Measurements from ENCODE around the gene ASPDH. TPM values are rescaled to one million over a fixed set of nuclear protein-coding genes. Genes with fewer than 3 reads are reported as not detected.

ASPDH gene
- total RNA-seq, 1 donor from 2014 or later, result not detected

- no peaks in the 10 kb centered on the region for H3K36me3 ChIP-seq (ENCODE audit: control insufficient read depth, insufficient read depth, low read length)
- no peak for DNase-seq (ENCODE audit: low read depth)
- peaks cover 6% of the 10 kb centered on the region for H3K27me3 ChIP-seq (ENCODE audit: control insufficient read depth, insufficient read depth, low read length)
- TF ChIP-seq CTCF (IDR thresholded peaks at IDR 0.05; ENCODE audit: insufficient read depth, low read length, poor library complexity, severe bottlenecking), result no peak
- no peak overlapping the region for H3K4me3 ChIP-seq (ENCODE audit: low read depth, low read length)
These were observed 46.1 kb downstream of the ASPDH start for GRCh38 chr19:50467566-50467965.

GRCh38 chr19:50466706-50467039, 47.0 kb downstream of the ASPDH start:
- no peak for DNase-seq (ENCODE audit: low read depth)
- TF ChIP-seq CTCF (IDR thresholded peaks at IDR 0.05; ENCODE audit: insufficient read depth, low read length, poor library complexity, severe bottlenecking), result no peak
- Histone ChIP-seq H3K4me3 (ENCODE audit: low read depth, low read length) (no peak overlapping the region), H3K27me3 (ENCODE audit: control insufficient read depth, insufficient read depth, low read length) (peaks cover 6% of the 10 kb centered on the region), H3K36me3 (ENCODE audit: control insufficient read depth, insufficient read depth, low read length) (no peaks in the 10 kb centered on the region)

GRCh38 chr19:50465986-50466705, 47.6 kb downstream of the ASPDH start:
- TF ChIP-seq CTCF (IDR thresholded peaks at IDR 0.05; ENCODE audit: insufficient read depth, low read length, poor library complexity, severe bottlenecking), result peak; percentile 31
- no peak for DNase-seq (ENCODE audit: low read depth)
- Histone ChIP-seq H3K27me3 (ENCODE audit: control insufficient read depth, insufficient read depth, low read length) (peaks cover 6% of the 10 kb centered on the region), H3K36me3 (ENCODE audit: control insufficient read depth, insufficient read depth, low read length) (no peaks in the 10 kb centered on the region), H3K4me3 (ENCODE audit: low read depth, low read length) (no peak overlapping the region)

- Histone ChIP-seq H3K36me3 (ENCODE audit: control insufficient read depth, insufficient read depth, low read length) (no peaks in the 10 kb centered on the region), H3K27me3 (ENCODE audit: control insufficient read depth, insufficient read depth, low read length) (peaks cover 6% of the 10 kb centered on the region), H3K4me3 (ENCODE audit: low read depth, low read length) (no peak overlapping the region)
- TF ChIP-seq CTCF (IDR thresholded peaks at IDR 0.05; ENCODE audit: insufficient read depth, low read length, poor library complexity, severe bottlenecking), result no peak
- DNase-seq (ENCODE audit: low read depth), result no peak
These were observed 48.7 kb downstream of the ASPDH start for GRCh38 chr19:50465000-50465399.

GRCh38 chr19:50464348-50464747, 49.4 kb downstream of the ASPDH start:
- DNase-seq (ENCODE audit: low read depth), result no peak
- H3K36me3 ChIP-seq (ENCODE audit: control insufficient read depth, insufficient read depth, low read length), result no peaks in the 10 kb centered on the region
- H3K27me3 ChIP-seq (ENCODE audit: control insufficient read depth, insufficient read depth, low read length), result peaks cover 6% of the 10 kb centered on the region
- TF ChIP-seq CTCF (IDR thresholded peaks at IDR 0.05; ENCODE audit: insufficient read depth, low read length, poor library complexity, severe bottlenecking), result no peak
- H3K4me3 ChIP-seq (ENCODE audit: low read depth, low read length), result no peak overlapping the region

- no peak for DNase-seq (ENCODE audit: low read depth)
- TF ChIP-seq CTCF (IDR thresholded peaks at IDR 0.05; ENCODE audit: insufficient read depth, low read length, poor library complexity, severe bottlenecking), result no peak
- Histone ChIP-seq H3K36me3 (ENCODE audit: control insufficient read depth, insufficient read depth, low read length) (no peaks in the 10 kb centered on the region), H3K27me3 (ENCODE audit: control insufficient read depth, insufficient read depth, low read length) (peaks cover 15% of the 10 kb centered on the region), H3K4me3 (ENCODE audit: low read depth, low read length) (no peak overlapping the region)
These were observed 50.7 kb downstream of the ASPDH start for GRCh38 chr19:50462970-50463369.

Measured in kidney epithelial cell (primary cell).